Measurements from ENCODE around the gene AKAP7. TPM values are rescaled to one million over a fixed set of nuclear protein-coding genes. Genes with fewer than 3 reads are reported as not detected.
A peak's percentile ranks its signal among the peaks of the same experiment; 100 is the strongest.

The AKAP7 gene
- total and polyA plus RNA-seq, 4 donors, result 4.2 to 25.0 (median 8.6) TPM

DNA sequence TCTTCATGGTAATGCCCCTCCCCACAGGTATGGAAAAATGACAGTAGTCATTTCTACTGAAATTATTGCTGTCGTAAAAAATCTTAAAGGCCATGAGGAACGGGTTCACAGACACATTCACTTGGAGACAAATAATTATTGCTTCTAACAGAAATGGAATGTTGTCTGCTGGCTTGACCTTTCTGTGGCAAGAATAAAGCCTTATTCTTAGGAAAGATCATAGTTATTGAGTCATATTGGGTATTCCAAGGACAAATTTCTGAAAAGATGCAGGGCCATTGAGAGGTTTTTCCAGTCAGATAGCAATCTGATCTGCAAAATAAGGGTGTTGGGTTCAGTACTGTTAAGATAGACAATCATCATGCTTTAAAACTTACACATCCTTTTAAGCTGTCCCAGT lies 29.2 kb downstream of the AKAP7 start:
- DNase-seq (no peak), ATAC-seq (ENCODE audit: insufficient read depth, low FRiP score) (peak; percentile 30)
- no peak overlapping the region for H3K9ac ChIP-seq (ENCODE audit: insufficient read depth in 1 of 2, low read length in 2 of 2)
- 89 to 99% methylated on average over 2 of the region's 2 CpGs for WGBS, 2 donors
- H3K4me3 ChIP-seq, result no peak overlapping the region
- no peaks in the 10 kb centered on the region for H3K27me3 ChIP-seq (ENCODE audit: control insufficient read depth in 3 of 3, insufficient read depth in 3 of 3, low read length in 2 of 3)
- TF ChIP-seq, protein P1, sequence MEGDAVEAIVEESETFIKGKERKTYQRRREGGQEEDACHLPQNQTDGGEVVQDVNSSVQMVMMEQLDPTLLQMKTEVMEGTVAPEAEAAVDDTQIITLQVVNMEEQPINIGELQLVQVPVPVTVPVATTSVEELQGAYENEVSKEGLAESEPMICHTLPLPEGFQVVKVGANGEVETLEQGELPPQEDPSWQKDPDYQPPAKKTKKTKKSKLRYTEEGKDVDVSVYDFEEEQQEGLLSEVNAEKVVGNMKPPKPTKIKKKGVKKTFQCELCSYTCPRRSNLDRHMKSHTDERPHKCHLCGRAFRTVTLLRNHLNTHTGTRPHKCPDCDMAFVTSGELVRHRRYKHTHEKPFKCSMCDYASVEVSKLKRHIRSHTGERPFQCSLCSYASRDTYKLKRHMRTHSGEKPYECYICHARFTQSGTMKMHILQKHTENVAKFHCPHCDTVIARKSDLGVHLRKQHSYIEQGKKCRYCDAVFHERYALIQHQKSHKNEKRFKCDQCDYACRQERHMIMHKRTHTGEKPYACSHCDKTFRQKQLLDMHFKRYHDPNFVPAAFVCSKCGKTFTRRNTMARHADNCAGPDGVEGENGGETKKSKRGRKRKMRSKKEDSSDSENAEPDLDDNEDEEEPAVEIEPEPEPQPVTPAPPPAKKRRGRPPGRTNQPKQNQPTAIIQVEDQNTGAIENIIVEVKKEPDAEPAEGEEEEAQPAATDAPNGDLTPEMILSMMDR (IDR thresholded peaks at IDR 0.05; ENCODE audit: control extremely low read depth, extremely low read depth), result no peak
- peaks cover 0 to 11% (median 4%) of the 10 kb centered on the region in 4 donors for H3K36me3 ChIP-seq (ENCODE audit: control insufficient read depth in 4 of 4, insufficient read depth in 4 of 4, low read length in 4 of 4)
- H3K27ac ChIP-seq (ENCODE audit: low read depth in 1 of 2, low read length in 1 of 2), result no peak overlapping the region
- peaks cover 0 to 2% (median 0%) of the 10 kb centered on the region in 5 donors for H3K4me1 ChIP-seq (ENCODE audit: control insufficient read depth in 5 of 5, insufficient read depth in 5 of 5, low read length in 5 of 5)
- H3K9me3 ChIP-seq (ENCODE audit: control insufficient read depth in 4 of 4, insufficient read depth in 3 of 4, low read length in 3 of 4), result no peaks in the 10 kb centered on the region

DNA sequence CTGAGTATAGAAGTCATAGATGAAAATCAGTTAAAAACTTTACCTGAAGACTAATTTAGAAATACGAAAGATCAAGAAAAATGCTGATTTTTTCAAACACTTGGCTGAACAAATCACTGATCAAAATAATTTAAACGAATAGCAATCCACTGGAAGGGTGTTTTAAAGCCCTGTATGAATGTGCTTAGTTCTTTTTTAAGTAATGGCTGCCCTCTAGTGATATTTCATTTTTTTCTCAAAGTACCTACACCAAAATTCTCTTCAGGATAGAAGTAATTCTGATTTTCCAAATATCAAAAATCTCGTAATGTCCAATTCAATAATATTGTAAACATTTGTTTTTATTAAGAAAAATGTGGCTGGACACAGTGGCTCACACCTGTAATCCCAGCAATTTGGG lies 32.5 kb downstream of the AKAP7 start:
- Histone ChIP-seq H3K9me3 (ENCODE audit: control insufficient read depth in 4 of 4, insufficient read depth in 3 of 4, low read length in 3 of 4) (no peaks in the 10 kb centered on the region), H3K9ac (ENCODE audit: insufficient read depth in 1 of 2, low read length in 2 of 2) (no peak overlapping the region), H3K36me3 (ENCODE audit: control insufficient read depth in 4 of 4, insufficient read depth in 4 of 4, low read length in 4 of 4) (peaks cover 0 to 10% (median 2%) of the 10 kb centered on the region in 4 donors), H3K27me3 (ENCODE audit: control insufficient read depth in 3 of 3, insufficient read depth in 3 of 3, low read length in 2 of 3) (no peaks in the 10 kb centered on the region), H3K27ac (ENCODE audit: low read depth in 1 of 2, low read length in 1 of 2) (no peak overlapping the region), H3K4me1 (ENCODE audit: control insufficient read depth in 5 of 5, insufficient read depth in 5 of 5, low read length in 5 of 5) (no peaks in the 10 kb centered on the region), H3K4me3 (no peak overlapping the region)
- WGBS, 2 donors, result 80 to 86% methylated on average over 3 of the region's 3 CpGs
- TF ChIP-seq, protein P1 (IDR thresholded peaks at IDR 0.05; ENCODE audit: control extremely low read depth, extremely low read depth), result no peak
- DNase-seq (peak in 2 of 3 donors; percentile 24 to 38), ATAC-seq (ENCODE audit: insufficient read depth, low FRiP score) (no peak)

DNA sequence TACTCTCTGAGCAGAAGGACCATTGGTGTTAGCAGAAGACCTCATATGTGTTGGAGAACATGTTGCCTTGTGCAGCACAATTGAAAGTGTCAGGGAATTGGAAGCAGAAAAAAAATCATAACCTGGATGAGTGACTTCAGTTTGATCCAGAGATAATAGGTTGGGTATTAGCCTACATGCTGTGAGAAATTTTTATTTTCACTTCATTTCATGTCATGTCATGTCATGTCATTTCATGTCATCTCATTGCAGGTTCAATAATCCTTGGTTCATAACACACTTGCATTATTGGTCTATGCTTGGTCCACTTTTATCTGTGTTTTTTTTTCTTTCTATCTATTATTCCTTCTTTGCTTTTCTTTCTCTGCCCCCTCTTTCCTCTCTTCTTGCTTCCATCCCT lies 34.3 kb downstream of the AKAP7 start:
- ATAC-seq (ENCODE audit: insufficient read depth, low FRiP score) (no peak), DNase-seq (no peak)
- TF ChIP-seq, protein P1 (IDR thresholded peaks at IDR 0.05; ENCODE audit: control extremely low read depth, extremely low read depth), result no peak
- no peaks in the 10 kb centered on the region for H3K9me3 ChIP-seq (ENCODE audit: control insufficient read depth in 4 of 4, insufficient read depth in 3 of 4, low read length in 3 of 4)
- peaks cover 0 to 10% (median 2%) of the 10 kb centered on the region in 4 donors for H3K36me3 ChIP-seq (ENCODE audit: control insufficient read depth in 4 of 4, insufficient read depth in 4 of 4, low read length in 4 of 4)
- no peak overlapping the region for H3K9ac ChIP-seq (ENCODE audit: insufficient read depth in 1 of 2, low read length in 2 of 2)
- no peak overlapping the region for H3K27ac ChIP-seq (ENCODE audit: low read depth in 1 of 2, low read length in 1 of 2)
- H3K27me3 ChIP-seq (ENCODE audit: control insufficient read depth in 3 of 3, insufficient read depth in 3 of 3, low read length in 2 of 3), result no peaks in the 10 kb centered on the region
- no peaks in the 10 kb centered on the region for H3K4me1 ChIP-seq (ENCODE audit: control insufficient read depth in 5 of 5, insufficient read depth in 5 of 5, low read length in 5 of 5)
- no peak overlapping the region for H3K4me3 ChIP-seq

DNA sequence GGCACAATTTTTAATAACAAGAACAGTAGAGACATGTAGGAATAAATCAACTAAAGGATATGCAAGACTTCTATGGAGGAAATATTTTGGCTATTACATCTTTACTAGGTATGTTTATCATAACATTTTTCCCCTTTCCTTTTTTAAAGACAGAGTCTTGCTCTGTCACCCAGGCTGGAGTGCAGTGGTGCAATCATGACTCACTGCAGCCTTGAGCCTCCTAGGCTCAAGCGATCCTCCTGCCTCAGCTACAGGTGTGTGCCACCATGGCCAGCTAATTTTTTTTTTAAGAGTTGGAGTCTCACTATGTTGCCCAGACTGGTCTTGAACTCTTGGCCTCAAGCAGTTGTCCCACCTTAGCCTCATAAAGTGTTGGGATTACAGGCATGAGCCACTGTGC lies 37.0 kb downstream of the AKAP7 start:
- no peak for ATAC-seq (ENCODE audit: insufficient read depth, low FRiP score)

More for the DNA sequence above, 37.0 kb downstream of the AKAP7 start:
- Histone ChIP-seq H3K9ac (ENCODE audit: insufficient read depth in 1 of 2, low read length in 2 of 2) (no peak overlapping the region), H3K9me3 (ENCODE audit: control insufficient read depth in 4 of 4, insufficient read depth in 3 of 4, low read length in 3 of 4) (no peaks in the 10 kb centered on the region), H3K4me3 (no peak overlapping the region), H3K27ac (ENCODE audit: low read depth in 1 of 2, low read length in 1 of 2) (no peak overlapping the region), H3K27me3 (ENCODE audit: control insufficient read depth in 3 of 3, insufficient read depth in 3 of 3, low read length in 2 of 3) (no peaks in the 10 kb centered on the region), H3K4me1 (ENCODE audit: control insufficient read depth in 5 of 5, insufficient read depth in 5 of 5, low read length in 5 of 5) (no peaks in the 10 kb centered on the region), H3K36me3 (ENCODE audit: control insufficient read depth in 4 of 4, insufficient read depth in 4 of 4, low read length in 4 of 4) (peaks cover 0 to 5% (median 4%) of the 10 kb centered on the region in 4 donors)
- WGBS, 2 donors, result 88 to 93% methylated on average over 1 of the region's 1 CpG
- TF ChIP-seq, protein P1 (IDR thresholded peaks at IDR 0.05; ENCODE audit: control extremely low read depth, extremely low read depth), result no peak
- DNase-seq, result no peak

All from lung (tissue), 12 donors.